HG03521 (cell line): Measurements from ENCODE around the gene EML5.

Source experiments
- ATAC-seq: cut with Tn5 transposase; IDR thresholded peaks from one replicate; pipeline ENCODE4 v1.9.1; 2021; ENCODE audit warnings: mild to moderate bottlenecking, moderate library complexity; ENCODE audit not compliant: unreplicated experiment

Gene EML5

DNA sequence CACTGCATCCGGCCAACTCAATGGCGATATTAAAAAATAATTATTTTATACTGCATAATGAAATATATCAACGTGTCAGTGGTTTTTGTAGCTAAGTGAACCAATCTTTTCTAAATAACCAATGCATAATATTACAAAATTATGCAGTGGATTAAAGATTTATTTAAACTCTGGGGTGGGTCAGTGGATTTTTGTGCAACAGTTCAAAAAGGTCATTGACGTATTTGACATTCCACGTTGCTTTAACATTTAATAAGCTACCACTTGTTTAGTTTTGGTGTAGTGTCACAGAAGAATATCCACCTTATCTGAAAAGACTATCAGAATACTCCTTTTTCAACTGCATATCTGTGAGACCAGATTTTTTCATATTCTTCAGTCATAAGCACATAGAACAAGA lies 227.3 kb downstream of the EML5 start:
- ATAC-seq = no peak

DNA sequence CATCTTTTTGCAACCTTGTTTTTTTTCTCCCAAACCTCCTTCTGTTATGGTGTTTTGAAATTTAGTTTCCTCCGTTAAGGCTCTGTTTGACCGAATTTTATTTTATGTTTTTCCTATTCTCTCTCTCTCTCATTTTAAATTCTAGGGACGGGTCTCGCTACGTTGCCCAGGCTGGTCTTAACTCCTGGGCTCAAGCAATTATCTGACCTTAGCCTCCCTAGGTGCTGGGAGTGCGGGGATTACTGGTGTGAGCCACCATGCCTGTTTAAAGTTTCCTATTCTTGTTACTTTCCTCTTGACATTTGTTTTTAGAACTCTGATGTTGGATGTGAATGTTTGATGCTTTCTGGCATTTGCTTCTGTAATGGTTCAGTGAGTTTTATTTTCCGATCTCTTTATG lies 228.9 kb downstream of the EML5 start:
- ATAC-seq = no peak

DNA sequence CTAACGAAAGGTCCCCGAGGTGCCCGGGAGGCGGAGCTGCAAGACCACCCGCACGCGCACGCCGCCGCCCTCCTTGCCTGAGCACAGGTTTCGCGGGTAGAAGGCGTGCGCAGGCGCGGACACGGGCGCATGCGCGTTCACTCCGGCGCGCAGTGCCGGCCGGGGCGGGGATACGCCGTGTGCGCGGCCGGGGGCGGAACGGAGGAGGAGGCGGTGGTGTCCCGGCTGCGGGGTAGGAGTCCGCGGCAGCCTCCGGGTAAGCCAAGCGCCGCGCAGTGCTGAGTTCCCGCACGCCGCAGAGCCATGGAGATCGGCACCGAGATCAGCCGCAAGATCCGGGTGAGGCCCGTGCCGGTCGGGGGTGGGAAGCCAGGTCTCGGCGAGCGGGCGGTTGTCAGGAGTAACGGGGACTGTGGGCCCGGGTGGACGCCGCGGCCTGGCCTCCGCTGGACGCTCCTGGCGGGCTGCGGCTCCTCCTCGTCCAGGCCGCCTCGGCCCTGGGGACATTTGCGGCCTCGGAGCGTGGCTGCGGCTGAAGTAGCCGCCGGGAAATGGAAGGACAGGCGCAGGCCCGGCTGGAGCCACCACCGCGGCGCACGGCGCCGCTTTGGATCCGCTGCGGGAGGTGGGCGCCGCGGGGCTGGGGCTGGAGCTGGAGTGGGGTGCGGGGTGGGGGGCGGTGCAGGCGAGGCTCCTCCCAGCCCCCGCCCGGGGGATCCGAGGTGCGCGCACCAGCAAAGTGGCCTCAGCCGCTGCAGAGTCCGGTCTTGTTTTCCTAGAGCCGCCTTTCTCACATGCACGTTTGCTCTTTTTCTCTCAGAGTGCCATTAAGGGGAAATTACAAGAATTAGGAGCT lies 229.7 kb downstream of the EML5 start, which contains the start of gene ZC3H14:
ZC3H14 (plus strand) TSS at position 207 of the 856 bp plus-strand sequence; CDS start at position 304, 97 bp downstream.
- ATAC-seq = peak; percentile 97

DNA sequence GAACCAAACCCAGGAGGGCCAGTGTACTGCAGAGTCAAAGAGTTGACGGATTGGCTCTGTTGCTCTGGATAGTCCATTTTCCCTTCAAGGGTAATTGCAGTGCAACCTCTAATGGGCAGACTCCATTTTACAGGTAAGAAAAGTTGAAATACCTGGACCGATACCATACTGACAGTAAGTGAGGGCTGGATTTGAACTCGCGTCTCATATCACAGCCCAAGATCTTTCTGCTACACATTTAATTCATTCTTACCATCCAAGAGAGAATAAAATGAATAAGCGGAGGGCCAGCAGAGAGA lies 230.3 kb downstream of the EML5 start:
- no peak for ATAC-seq
